Ovary (tissue), 3 donors: ENCODE results near the gene UHRF1.

Experiments
- EP300 ChIP-seq: sonication (generic); formaldehyde crosslinking; IDR thresholded peaks from one replicate; pipeline ENCODE4 v1.6.1; 2017; ENCODE audit warnings: antibody characterized with exemption
- POLR2A ChIP-seq: fragments of 450-650 bp; IDR thresholded peaks from one replicate; pipeline ENCODE4 v1.6.1; 2017; ENCODE audit warnings: antibody characterized with exemption, mild to moderate bottlenecking, moderate library complexity
- TF ChIP-seq, protein P1 (sequence below), 3 donors: fragments of 450-650 bp in 2 of 3; fragments of 200-600 bp in 1 of 3; IDR thresholded peaks; one replicate each; pipeline versions ENCODE4 v1.5.1 to v1.8.0; 2016 to 2022; ENCODE audit warnings: antibody characterized with exemption in 3 of 3, mild to moderate bottlenecking in 1 of 3
- donor health status: DM: no; HTN: no; CAD: no.

DNA sequence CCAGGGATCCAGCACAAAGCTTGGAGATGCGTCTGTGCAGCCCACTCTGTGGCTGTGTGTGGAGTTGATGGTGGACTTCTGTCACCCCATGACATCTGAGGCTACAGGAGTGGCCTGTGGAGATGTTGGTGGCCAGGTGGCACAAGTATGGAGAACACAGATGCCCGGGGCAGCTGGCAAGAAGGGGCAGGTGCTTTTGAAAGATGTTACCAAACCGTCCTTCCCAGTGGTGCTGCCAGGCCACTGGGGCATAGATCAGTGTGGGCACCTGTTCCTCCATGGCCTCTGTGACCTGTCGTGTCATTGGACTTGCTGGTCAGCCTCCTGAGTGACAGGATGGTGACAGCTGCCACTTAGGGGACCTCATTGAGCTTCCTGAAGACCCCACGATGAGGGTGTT is 95.8 kb downstream of the UHRF1 start:
- TF ChIP-seq POLR2A = no peak
- TF ChIP-seq, protein P1, sequence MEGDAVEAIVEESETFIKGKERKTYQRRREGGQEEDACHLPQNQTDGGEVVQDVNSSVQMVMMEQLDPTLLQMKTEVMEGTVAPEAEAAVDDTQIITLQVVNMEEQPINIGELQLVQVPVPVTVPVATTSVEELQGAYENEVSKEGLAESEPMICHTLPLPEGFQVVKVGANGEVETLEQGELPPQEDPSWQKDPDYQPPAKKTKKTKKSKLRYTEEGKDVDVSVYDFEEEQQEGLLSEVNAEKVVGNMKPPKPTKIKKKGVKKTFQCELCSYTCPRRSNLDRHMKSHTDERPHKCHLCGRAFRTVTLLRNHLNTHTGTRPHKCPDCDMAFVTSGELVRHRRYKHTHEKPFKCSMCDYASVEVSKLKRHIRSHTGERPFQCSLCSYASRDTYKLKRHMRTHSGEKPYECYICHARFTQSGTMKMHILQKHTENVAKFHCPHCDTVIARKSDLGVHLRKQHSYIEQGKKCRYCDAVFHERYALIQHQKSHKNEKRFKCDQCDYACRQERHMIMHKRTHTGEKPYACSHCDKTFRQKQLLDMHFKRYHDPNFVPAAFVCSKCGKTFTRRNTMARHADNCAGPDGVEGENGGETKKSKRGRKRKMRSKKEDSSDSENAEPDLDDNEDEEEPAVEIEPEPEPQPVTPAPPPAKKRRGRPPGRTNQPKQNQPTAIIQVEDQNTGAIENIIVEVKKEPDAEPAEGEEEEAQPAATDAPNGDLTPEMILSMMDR (IDR thresholded peaks at IDR 0.05) = no peak
- no peak for TF ChIP-seq EP300
